Activated T-helper 2 cell treated with anti-CD3 and anti-CD28 coated beads, Interferon-gamma antibody, Interleukin-2, Interleukin-4, amounts not matched to agents 10 μg/mL and 5 μg/mL and 100 μg/mL, durations not matched to agents 14 hours and 24 hours and 36 hours (primary cell): ENCODE measurements around the gene DERL2. TPM values are rescaled to one million over a fixed set of nuclear protein-coding genes. Genes with fewer than 3 reads are reported as not detected.

Experiments
- DNase-seq: peaks from one replicate; pipeline ENCODE4 v3.0.0; 2021; ENCODE audit warnings: low spot score
- H3K27ac Mint-ChIP-seq: one replicate; pipeline ENCODE4 v1.8.0; 2021; ENCODE audit warnings: mixed read lengths
- H3K27me3 Mint-ChIP-seq: one replicate; pipeline ENCODE4 v1.8.0; 2021; ENCODE audit warnings: low read depth, mixed read lengths
- H3K36me3 Mint-ChIP-seq: one replicate; pipeline ENCODE4 v1.8.0; 2021; ENCODE audit warnings: low read depth, mixed read lengths
- H3K4me1 Mint-ChIP-seq: one replicate; pipeline ENCODE4 v1.8.0; 2021; ENCODE audit warnings: low read depth, mixed read lengths
- H3K4me3 Mint-ChIP-seq: one replicate; pipeline ENCODE4 v1.8.0; 2021; ENCODE audit warnings: low read depth, mild to moderate bottlenecking, moderate library complexity, mixed read lengths
- H3K9me3 Mint-ChIP-seq: one replicate; pipeline ENCODE4 v1.8.0; 2021; ENCODE audit warnings: mixed read lengths
- intact Hi-C: fragments of 100-400 bp; cut with micrococcal nuclease; formaldehyde crosslinking; loops from one replicate; pipeline ENCODE4 v1.15.1; 2023
- total RNA-seq: library from RNA; stranded (reverse); gene quantifications from 2 replicates; pipeline ENCODE4 v1.2.3, GENCODE V29; 2022

DERL2 gene
- total RNA-seq = 69.3 and 70.4 TPM in 2 replicates

DNA sequence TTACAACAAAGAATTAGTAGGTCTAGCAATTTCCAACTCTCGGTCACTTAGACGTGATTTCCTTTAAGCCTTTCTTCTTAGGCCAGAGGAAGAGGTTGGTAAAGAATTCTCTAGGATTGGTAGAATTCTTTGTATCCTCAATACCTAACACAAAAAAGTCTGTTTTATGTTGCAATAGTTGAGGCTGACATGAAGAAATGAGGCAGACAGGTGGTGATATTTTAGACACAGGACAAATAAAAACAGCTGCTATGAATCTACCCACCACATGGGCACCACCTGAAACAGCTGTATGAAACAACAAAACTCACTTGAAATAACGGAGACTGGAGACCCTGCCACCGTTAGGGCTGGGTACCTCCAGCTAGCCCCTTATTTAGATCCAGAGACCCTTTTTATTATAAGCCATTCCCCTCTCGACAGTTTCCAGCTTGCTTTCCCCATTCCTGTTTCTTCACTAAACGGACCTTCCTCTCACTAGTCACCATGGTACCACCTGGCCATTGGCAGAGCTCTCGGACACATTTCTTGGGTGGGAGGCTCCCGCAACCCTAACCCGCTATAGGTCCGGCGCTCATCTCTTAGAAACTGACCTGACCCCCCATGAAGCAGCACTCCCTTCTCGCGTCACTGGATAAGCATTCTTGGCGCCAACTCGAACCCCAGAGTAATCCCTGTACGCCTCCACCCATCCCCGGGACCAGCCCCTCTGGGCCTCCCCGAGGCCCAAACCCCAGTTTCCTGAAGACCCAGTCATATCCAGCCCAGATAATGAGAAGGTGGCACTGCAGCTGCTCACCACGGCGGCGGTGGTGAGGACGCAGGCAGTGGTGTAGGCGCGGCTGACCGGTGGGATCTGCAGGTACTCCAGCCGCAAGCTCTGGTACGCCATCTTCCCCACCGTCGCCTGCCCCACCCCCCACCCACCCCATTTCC lies at the start of gene DERL2:
Gene DERL2, minus strand, starts transcription at position 909 of the 936 bp plus-strand sequence. Its CDS starts 17 bp downstream, at position 892.
- Mint-ChIP-seq H3K27me3 (no peaks in the 10 kb centered on the region), H3K27ac (peak within 1 kb of the TSS; percentile 98), H3K36me3 (peaks cover 79% of the 10 kb centered on the region), H3K4me3 (peak within 1 kb of the TSS; percentile 97), H3K4me1 (peaks cover 38% of the 10 kb centered on the region), H3K9me3 (no peaks in the 10 kb centered on the region)
- intact Hi-C loops = loop anchor here (1.0 to 10.0 kb wide), 6 partner anchors 17 to 1159 kb away; partner anchors contain the start of genes C1QBP, DHX33, KIAA0753 and NLRP1
- DNase-seq = no peak

DNA sequence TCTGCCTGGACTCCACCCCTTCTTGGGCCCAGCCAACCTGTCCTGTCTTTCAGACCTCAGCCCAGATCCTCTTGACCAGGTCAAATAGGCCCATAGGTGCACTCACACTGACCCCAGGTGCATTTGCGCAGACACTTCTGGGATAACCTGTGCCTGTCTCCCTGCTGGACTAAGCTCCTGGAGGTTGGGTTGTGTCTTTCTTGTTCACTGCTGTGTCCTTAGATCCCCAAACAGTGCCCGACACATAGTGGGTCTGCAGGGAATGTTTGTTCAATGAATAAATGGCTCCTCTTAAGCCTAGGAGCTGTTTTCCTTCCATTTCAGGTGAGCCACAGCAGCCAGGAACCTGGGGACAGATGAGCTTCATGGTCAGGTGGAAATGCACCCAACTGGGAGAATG lies 49.5 kb upstream of the DERL2 start:
- H3K4me3 Mint-ChIP-seq = no peak overlapping the region
- H3K27ac Mint-ChIP-seq = no peak overlapping the region
- no peaks in the 10 kb centered on the region for H3K27me3 Mint-ChIP-seq
- peaks cover 52% of the 10 kb centered on the region for H3K36me3 Mint-ChIP-seq
- H3K9me3 Mint-ChIP-seq = no peaks in the 10 kb centered on the region
- no peaks in the 10 kb centered on the region for H3K4me1 Mint-ChIP-seq
- intact Hi-C loops = no loop called here
- DNase-seq = no peak

DNA sequence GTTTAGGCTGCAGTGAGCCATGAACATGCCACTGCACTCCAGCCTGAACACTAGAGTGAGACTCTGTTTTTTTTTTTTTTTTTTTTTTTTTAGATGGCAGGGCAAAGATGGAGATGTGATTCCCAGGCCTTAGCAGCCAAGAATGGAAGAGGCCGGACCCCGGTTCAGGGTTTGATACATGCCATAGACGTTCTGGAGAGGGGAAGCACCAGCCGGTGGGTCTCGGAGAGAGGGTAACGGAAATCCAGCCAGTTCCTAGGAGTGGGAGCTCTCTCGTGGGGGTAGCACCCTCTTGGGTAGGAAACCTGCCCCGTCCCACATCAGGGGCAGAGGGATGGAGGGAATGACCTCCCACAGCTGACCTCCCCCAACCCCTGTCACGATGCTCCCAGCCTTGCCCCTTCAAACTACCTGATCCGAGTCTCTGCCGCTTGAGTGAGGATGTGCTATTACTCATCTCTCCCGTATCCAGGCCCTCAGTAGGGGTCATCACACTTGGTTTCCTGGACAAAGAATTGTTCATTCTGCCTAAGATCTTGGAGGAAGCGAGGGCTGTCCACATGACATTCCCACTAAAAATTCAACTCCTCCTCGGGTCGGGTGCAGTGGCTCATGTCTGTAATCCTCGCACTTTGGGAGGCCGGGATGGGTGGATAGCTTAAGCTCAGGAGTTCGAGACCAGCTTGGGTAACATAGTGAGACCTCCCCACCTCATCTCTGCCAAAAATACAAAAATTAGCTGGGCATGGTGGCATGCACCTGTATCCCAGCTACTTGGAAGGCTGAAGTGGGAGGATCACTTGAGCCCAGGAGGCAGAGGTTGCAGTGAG lies 47.7 kb upstream of the DERL2 start:
- Mint-ChIP-seq H3K9me3 (no peaks in the 10 kb centered on the region), H3K27me3 (no peaks in the 10 kb centered on the region), H3K4me3 (no peak overlapping the region), H3K27ac (no peak overlapping the region), H3K36me3 (peaks cover 52% of the 10 kb centered on the region), H3K4me1 (peaks cover 1% of the 10 kb centered on the region)
- intact Hi-C loops = no loop called here
- DNase-seq = no peak

DNA sequence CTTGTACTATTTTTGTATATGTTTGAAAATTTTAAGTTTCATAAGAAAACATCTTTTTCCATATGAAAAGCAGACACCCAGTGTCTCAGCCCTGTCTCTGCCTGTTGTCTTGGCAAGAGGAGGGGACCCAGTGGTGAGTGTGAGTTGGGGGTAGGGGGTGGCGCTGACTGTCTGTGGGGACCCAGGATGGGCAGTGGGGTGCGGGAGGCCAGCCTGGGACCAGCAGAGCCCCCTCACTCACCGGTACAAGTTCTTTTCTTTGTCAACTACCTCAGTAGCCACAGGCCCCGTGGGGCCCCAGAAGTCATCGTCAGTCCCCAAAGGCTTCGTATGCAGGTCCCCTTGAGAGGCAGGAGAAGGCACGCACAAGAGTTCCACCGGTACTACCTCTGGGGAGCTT lies 46.6 kb upstream of the DERL2 start:
- no peak for DNase-seq
- Mint-ChIP-seq H3K27ac (no peak overlapping the region), H3K27me3 (no peaks in the 10 kb centered on the region), H3K4me3 (no peak overlapping the region), H3K36me3 (peaks cover 55% of the 10 kb centered on the region), H3K4me1 (peaks cover 1% of the 10 kb centered on the region), H3K9me3 (no peaks in the 10 kb centered on the region)
- intact Hi-C loops = no loop called here

DNA sequence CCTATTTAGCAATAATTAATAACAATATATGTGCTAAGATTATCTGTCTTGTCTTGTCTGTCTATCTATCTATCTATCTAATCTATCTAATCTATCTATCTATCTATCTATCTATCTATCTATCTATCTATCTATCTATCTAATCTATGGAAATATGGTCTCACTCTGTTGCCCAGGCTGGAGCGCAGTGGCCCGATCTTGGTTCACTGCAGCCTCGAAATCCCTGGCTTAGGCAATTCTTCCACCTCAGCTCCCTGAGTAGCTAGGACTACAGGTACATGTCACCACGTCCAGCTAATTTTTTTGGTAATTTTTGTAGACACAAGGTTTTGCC lies 45.1 kb upstream of the DERL2 start:
- peaks cover 50% of the 10 kb centered on the region for H3K36me3 Mint-ChIP-seq
- H3K27ac Mint-ChIP-seq = no peak overlapping the region
- intact Hi-C loops = no loop called here
- H3K9me3 Mint-ChIP-seq = no peaks in the 10 kb centered on the region
- no peak for DNase-seq
- no peaks in the 10 kb centered on the region for H3K27me3 Mint-ChIP-seq
- peaks cover 14% of the 10 kb centered on the region for H3K4me1 Mint-ChIP-seq
- H3K4me3 Mint-ChIP-seq = no peak overlapping the region

DNA sequence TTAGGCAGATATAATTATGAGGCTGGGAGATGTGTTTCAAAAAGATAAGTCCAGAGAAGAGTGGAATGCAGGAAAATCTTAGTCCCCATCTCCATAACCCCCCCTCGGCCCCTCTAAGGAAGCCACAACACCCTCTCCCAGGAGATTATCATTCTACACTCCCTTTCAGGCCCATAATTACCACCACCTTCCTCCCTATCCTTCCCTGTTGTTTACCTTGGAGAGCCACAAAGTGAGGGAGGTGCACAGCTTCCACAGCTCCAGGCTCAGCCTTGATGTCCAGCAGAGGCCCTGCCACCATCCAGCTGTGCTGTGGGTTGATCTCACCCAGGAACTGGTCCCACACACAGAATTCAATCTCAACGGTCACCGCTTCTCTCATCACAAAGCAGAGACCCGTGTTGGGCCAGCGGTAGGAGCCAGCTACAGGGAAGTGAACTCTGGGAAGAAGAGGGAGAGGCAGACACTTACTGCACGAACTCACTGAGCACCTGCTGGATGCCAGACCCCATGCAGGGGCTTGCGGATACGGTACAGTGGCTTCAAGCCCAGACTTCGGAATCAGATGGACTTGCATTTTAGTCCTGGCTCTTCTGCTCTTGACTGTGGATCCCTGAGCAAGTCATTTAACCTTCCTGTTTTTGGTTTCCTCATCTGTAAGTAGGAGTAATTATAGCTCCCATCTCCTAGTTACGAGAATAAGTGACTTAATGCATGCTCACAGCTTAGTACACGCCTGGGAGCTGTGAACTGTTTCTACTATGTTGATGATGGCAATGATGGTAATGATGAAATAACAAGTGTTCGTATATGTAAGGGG lies 44.5 kb upstream of the DERL2 start:
- H3K27ac Mint-ChIP-seq = no peak overlapping the region
- peaks cover 14% of the 10 kb centered on the region for H3K4me1 Mint-ChIP-seq
- H3K27me3 Mint-ChIP-seq = no peaks in the 10 kb centered on the region
- H3K4me3 Mint-ChIP-seq = no peak overlapping the region
- intact Hi-C loops = no loop called here
- no peak for DNase-seq
- peaks cover 50% of the 10 kb centered on the region for H3K36me3 Mint-ChIP-seq
- no peaks in the 10 kb centered on the region for H3K9me3 Mint-ChIP-seq

DNA sequence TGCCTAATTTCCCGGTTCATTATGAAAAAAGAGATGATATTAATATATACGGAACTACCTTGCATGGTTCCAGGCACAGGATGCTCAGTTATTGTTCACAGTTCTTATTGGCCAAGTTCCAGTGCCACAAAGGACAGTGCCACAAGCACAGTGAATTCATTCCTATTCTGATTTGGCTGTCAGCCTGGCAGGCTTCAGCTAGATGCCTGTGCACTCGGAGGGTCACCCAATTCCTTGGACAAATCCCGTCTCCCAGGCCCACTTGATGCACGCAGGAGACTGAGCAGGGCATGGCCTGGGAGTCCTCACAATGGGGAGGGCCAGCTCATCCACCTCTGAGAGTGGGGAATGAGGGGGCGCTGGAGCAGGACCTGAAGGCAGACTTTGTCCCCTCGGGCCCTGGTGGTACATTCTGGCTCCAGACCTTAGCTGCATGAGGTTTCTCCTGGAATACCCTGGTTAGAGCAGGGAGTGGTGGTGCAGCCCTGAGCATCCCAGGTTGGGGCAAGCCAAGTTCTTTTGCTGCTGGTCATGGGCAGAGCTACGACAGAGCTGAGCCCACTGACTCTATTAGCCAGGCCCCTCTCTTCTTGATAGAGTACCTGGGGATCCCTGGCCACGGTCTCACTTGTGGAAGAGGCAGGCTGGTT lies 41.7 kb upstream of the DERL2 start:
- Mint-ChIP-seq H3K27ac (no peak overlapping the region), H3K36me3 (peaks cover 52% of the 10 kb centered on the region), H3K9me3 (no peaks in the 10 kb centered on the region), H3K4me1 (peaks cover 14% of the 10 kb centered on the region), H3K27me3 (no peaks in the 10 kb centered on the region), H3K4me3 (no peak overlapping the region)
- intact Hi-C loops = no loop called here
- no peak for DNase-seq

DNA sequence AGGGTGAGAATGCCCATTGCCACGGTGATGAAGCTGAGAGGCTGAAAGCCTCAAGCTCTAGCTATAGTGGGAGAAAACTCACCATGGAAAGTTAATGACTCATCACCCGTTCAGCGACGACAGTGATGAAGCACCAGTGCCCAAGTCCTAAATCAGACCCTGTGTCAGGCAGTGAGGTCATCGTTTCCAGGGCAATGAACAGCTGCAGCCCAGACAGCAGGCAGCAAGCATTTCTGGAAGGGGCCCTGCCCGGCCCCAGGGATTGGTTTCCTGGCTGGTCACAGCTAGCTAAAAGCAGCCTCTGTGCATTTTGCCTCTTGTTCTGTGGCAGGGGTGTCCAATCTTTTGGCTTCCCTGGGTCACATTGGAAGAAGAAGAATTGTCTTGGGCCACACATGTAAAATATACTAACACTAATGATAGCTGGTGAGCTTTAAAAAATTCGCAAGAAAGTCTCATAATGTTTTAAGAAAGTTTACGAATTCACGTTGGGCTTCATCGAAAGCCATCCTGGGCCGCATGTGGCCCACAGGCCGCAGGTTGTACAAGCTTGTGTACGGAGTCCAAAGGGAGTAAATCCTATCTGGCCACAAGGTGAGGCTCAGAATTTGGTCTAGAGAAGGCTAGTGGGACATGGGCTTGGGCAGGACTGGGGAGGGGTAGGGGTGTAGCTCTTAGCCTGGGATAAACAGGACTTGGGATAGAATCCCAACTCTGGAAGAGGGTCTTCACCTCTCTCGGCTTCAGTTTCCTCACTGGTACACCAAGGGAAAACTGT lies 41.0 kb upstream of the DERL2 start:
- Mint-ChIP-seq H3K27me3 (no peaks in the 10 kb centered on the region), H3K4me1 (peaks cover 14% of the 10 kb centered on the region), H3K4me3 (no peak overlapping the region), H3K27ac (peak overlapping the region; percentile 87), H3K36me3 (peaks cover 46% of the 10 kb centered on the region), H3K9me3 (no peaks in the 10 kb centered on the region)
- no peak for DNase-seq
- intact Hi-C loops = loop anchor here (1.0 kb wide), 1 partner anchor 41 kb away; the partner anchor contains the start of genes DERL2 and MIS12

DNA sequence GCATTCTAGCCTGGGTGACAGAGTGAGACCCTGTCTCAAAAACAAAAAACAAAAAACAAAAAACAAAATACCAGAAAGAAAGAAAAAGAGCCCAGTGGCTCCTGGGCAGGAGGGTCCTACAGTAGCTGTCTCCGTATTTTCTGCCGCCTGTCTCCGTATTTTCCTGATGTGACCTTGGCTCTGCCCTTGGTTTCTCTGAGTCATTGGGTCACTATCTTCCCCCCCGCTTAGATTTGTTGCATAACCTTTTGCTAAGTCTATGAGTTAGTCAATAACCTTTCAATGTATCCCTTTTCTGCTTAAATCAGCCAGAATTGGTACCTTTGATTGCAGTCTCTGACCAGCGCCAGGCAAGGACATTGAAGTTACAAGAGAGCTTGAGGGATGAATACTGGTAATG lies 37.3 kb upstream of the DERL2 start:
- Mint-ChIP-seq H3K27me3 (no peaks in the 10 kb centered on the region), H3K4me1 (peaks cover 13% of the 10 kb centered on the region), H3K9me3 (no peaks in the 10 kb centered on the region), H3K36me3 (peaks cover 30% of the 10 kb centered on the region), H3K27ac (no peak overlapping the region), H3K4me3 (no peak overlapping the region)
- intact Hi-C loops = no loop called here
- no peak for DNase-seq

DNA sequence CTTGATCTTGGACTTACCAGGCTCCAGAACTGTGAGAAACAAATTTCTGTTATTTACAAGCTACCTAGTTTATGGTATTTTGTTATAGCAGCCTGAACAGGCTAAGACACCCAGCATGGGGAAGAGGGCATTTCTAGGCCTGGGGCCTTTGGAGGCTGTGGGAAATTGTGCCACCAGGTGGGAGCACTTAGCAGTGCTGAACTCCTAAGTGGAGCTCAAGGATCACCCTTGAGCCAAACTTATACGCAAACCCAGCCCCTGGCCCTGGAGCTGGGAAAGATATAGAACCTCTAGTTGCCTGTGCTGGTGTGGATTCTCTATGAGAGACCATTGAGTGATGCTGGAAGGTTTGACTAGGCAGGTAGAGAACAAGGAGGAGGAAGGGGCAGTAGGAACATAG lies 36.5 kb upstream of the DERL2 start:
- intact Hi-C loops = no loop called here
- Mint-ChIP-seq H3K4me3 (no peak overlapping the region), H3K27ac (no peak overlapping the region)

DNA sequence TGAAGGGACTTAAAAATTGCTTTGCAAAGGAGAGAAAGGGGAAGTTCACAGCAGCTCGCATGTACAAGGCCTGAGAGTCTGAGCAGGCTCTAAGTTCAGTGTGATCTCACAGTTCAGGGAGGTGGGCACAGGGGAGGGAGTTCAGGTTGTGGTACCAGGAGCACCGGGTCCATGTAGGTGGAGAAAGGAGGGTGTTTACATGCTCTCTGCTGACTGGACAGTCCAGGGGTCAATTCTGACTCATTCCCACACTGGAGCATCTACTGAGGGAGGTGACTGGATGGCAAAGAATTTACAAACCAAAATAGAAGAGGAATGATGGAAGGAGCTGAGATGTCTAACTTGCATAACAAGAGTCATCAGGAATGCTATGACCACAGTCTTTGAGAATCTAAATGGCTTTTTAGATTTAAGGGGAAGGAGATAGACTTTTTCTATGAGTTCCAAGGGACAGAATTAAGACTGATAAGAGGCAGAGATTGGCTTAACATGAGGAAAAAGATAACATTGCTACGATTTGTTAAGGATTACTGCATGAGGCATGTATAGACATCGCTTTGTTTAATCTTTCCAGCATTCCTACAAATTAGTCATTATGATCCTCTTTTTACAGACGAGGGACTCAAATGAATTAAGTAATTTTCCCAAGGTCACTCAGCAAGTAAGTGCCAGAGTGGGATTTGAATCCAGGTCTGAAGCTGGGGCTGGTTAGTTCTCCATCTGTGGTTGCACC lies 30.2 kb upstream of the DERL2 start:
- H3K27me3 Mint-ChIP-seq = no peaks in the 10 kb centered on the region
- no peaks in the 10 kb centered on the region for H3K9me3 Mint-ChIP-seq
- H3K36me3 Mint-ChIP-seq = peaks cover 63% of the 10 kb centered on the region
- no peak overlapping the region for H3K4me3 Mint-ChIP-seq
- no peak for DNase-seq
- peaks cover 22% of the 10 kb centered on the region for H3K4me1 Mint-ChIP-seq
- intact Hi-C loops = no loop called here
- no peak overlapping the region for H3K27ac Mint-ChIP-seq

More for the DNA sequence above, 36.5 kb upstream of the DERL2 start:
- Mint-ChIP-seq H3K36me3 (peaks cover 36% of the 10 kb centered on the region), H3K27me3 (no peaks in the 10 kb centered on the region), H3K9me3 (no peaks in the 10 kb centered on the region), H3K4me1 (peaks cover 13% of the 10 kb centered on the region)
- no peak for DNase-seq
